Raji (cell line): ENCODE measurements around the gene CNGA3.

ENCODE experiments used
- POLR2A ChIP-seq: IDR thresholded peaks from 2 replicates; pipeline ENCODE4 v1.6.1; 2011; ENCODE audit warnings: low read depth, low read length, control low read depth; ENCODE audit not compliant: insufficient read depth

CNGA3 gene

DNA sequence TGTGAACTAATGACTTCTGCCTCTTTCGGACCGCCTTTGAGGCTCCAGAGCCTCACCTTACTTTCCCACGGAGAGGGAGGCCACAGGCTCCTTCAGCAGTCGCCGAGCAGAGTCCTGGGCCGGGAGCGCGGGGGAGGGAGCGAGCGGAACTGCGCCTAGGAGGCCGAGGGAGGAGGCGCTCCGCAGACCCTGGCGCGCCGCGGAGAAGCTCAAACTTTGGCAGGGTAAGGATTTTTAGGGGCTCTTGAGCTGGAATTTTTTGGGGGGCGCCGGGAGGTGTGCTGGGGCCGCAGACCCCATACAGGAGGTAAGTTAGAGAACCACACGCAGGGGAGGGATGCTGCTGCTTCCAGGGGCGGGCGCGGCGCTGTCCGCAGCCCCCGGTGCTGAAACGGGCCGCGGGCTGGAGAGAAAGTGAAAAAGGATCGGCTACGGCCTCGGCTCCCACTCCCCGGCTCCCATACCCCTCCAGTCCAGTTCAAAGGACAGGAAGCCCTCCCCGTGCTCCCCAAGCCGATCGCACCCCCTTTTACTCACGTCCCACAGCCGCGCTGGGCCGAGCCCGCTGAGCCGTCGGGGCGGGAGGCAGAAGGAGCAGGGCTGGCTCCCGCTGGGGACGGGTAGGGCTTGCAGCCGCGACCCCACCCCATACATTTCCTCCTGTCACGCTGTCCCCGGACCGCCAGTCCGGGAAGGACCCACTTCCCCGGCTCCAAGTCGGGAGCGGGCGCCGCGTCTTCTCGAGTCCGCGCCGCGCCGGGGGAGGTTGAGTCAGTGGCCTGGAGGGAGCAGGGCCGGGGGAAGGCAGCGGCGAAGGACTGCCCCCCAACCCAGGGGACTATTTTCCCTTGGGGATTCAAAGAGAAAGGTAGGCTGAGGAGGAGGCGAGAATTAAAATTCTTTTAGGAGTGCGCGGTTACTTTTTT is at the start of gene CNGA3:
Gene CNGA3 (plus strand): TSS at position 146 of the 926 bp plus-strand sequence. CDS start 23,520 bp downstream, outside the sequence.
- no peak for TF ChIP-seq POLR2A

DNA sequence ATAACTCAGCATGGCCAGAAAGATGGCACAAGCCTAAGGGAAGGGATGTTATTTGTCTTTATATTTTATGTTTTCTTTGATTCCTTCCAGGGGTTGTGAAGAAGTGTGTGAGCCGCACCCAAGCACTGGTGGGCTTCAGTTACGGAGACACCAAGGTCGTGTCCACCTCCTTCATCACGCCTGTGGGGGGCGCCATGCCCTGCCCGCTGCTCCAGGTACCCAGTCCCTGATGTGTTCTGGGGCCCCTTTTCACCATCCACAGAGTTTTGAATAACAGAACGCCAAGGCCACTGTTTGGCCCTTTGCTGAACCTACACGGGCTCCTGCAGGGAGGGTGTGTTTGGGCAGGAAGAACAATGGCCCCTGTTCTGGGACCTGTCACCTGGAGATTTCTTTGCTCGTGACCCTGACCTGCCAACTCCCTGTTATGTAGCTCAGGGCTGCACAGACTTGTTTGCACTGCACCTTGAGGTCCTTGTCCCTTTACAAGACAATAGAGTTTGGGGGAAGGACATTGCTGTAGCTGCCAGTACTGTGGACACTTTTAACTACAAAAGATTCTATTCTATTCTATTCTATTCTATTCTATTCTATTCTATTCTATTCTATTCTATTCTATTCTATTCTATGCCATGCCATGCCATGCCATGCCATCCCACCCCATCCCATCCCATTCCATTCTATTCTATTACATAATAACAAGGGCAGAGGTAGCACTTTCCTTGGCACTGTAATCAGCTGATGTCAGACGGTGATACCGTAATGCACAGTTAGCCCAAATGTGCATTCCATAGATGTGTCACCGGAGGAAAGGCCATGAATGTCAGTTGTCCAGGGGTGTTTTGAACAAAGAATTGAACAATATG is 48.2 kb upstream of the CNGA3 start:
- TF ChIP-seq POLR2A = no peak

DNA sequence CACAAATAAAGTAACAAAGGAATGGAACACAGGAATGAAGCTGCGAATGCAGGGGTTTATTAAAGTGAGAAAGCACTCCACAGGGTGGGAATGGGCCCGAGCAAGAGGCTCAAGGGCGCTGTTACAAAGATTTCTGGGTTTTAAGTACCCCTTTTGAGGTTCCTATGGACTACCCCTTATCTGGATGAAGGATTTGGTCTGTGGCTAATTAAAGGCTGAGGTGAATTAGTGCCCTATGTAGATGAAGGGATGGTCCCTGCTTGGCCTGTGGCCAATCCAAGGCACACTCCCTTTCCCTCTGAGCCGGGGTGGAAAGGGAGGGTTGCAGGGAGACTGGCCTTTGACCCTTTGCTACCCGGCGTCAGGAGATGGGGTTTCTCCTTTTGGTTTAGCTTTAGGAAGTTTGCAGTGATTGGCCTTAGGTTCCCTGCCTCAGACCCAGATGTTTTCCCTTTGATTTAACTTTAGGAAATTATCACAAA is 47.5 kb upstream of the CNGA3 start:
- TF ChIP-seq POLR2A = no peak

GRCh38 chr2:98299211-98299905 is 46.9 kb upstream of the CNGA3 start:
- no peak for TF ChIP-seq POLR2A

- TF ChIP-seq POLR2A = no peak
Measured at GRCh38 chr2:98300141-98300874, 45.9 kb upstream of the CNGA3 start.

DNA sequence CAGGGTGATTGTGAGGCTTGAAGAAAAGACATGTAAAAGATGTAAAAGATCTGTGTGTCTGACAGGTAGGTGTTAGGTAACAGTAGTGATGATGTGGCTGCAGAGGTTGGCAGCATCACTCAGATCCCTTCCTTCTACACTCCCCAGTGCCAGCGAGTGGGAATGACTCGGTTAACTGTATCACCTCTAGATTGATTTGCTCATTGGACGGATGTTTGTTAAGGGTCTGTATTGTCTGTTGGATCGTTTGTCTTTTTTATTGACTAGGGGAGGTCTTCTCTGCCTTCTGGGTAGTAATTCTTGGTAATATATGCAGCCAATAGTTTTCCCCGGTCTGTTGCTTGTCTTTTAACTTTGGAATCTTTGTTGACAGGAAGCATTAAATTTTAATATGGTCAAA is 44.8 kb upstream of the CNGA3 start:
- TF ChIP-seq POLR2A = no peak

DNA sequence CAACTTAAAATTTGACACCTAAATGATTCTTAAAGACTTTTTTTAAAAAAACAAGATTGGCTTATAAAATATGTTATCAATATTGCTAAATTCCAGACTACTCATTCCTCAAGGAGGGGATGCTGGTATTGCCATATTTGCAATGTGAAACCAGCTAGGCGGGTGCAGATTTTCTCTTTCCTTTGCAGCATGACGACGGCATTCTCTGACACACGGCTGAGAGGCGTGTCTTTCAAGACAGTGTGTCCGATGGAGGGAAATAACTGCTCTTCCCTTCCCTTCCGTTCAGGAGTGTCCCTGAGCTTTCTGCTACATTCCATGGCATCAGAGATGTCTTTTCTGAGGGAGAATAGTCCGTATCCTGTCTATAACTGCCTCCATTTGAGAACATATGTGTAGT is 38.2 kb upstream of the CNGA3 start:
- TF ChIP-seq POLR2A = no peak

DNA sequence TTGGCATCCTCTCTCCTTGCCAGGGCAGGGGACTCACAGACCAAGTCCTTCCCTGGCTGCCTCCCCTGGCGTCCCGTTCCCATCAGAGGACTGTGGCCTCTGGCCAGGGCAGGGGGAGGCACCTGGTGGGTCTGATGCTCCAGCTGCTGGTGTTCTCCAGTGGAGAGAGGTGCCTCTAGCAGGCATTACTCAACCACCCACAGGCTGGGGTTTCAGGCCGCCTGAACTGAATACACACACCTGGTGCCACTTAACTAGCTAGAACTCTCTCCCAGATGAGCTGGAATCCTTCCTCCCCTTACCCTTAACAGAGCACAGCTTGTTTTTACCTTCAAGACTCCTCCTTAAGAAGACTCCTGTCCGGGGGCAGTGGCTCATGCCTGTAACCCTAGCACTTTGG is 37.7 kb upstream of the CNGA3 start:
- TF ChIP-seq POLR2A = no peak

GRCh38 chr2:98309580-98309979 is 36.7 kb upstream of the CNGA3 start:
- no peak for TF ChIP-seq POLR2A

- no peak for TF ChIP-seq POLR2A
Measured at GRCh38 chr2:98310010-98310409, 36.2 kb upstream of the CNGA3 start.

DNA sequence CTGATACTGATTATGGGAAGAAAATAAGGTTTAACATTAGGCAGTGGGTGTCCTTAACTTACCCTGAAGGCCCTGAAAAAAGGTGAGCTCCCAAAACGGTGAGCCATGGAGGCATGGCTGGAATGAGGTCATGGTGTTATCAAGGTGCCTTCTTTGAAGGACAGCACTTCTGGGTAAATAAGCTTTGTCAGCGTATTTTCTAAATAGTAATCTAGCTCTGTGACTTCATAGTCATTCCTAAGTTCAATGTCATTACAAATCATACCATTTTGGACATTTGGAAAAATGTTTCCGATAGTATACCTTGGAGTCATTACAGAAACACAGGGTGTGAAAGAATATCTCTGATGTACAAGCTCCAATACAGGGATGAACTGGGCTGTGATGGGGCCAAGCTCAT is 35.2 kb upstream of the CNGA3 start:
- TF ChIP-seq POLR2A = no peak

DNA sequence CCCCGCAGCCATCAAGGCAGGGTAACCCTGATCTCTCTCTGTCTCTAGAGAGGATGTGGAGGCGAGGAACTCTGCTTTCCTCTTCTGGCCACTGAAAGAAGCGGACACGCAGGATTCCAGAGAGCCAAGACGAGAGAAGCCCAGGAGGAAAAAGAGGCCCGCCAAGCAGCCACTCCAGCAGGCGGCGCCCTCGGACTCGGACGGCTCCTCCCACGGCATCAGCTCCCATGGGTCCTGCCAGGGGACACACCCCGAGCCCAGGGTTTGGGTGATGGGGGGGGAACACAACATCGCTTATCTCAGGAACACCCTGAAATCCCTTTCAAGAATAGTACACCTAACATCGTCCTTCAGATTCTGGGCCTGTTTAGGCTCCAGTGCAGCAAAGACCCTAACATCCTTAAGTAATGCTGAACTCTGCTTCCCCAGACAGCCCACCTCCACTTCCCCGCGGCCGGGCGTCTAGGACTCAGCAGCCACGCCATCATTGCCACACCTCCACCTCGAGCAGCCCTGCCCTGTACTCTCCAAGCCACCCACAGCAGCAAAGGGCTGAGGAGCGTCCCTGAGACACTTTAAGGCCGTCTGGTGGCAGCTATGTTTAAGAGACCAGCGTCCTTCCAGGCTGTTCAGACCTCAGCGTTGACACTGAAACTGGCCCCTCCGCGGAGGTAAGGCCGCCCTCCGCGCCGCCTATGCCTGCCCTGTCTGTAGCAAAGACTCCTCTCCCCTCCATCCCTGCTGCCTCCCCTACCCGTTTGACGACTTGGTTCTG is 34.3 kb upstream of the CNGA3 start:
- TF ChIP-seq POLR2A = no peak

DNA sequence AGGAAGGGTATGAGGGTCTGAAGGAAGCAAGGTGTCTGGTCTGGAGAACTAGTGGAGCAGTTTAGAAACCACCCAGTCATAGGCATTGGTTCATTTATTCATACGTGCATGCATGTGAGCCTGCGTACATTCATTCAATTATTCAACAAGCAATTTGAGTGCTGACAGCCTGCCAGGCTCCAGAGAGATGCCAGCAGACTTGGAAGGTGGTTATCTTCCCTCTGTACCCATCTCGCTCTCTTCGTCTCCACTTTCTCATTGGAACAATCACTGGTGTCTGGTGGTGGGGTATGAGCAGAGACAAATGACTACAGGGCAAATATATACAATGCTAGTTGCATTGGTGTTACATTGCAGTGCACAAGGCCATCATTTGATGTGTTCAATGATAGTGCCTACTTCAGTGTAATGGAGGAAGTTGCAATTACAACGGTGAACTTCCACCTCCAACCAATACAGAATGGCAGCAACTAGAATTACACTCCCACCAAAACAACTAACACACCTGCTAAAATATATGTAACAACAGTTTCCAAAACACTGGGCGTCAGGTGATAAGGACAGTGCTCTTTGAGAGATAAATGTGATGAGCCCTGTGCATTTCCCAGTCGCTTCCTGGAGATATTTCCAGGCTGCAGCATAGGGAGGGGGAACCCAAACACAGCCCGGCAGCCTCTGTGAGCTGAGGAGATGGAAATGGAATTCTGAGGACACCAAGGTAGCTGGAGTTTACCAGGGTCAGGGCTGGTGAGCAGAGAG is 32.6 kb upstream of the CNGA3 start:
- no peak for TF ChIP-seq POLR2A
